Bronchial epithelial cell (primary cell): ENCODE measurements around the gene COX8C. TPM values are rescaled to one million over a fixed set of nuclear protein-coding genes. Genes with fewer than 3 reads are reported as not detected.
"Not testable (repeated sequence)": the region's sequence is repeated elsewhere in the genome, so short reads cannot be mapped to it uniquely, and the experiment has no call there.

ENCODE experiments used
- DNase-seq: peaks from one replicate; pipeline ENCODE4 v3.0.0-alpha.2; 2010; ENCODE audit warnings: low read depth
- FAIRE-seq: peaks from 2 replicates; lab custom pipeline; 2011; peaks lifted over from hg19 to GRCh38; lab: Jason Lieb, UNC
- H3K27me3 ChIP-seq: 2 replicates; pipeline ENCODE4 v1.5.1; 2011; ENCODE audit warnings: low read length; ENCODE audit not compliant: control insufficient read depth, insufficient read depth
- H3K36me3 ChIP-seq: 2 replicates; pipeline ENCODE4 v1.5.1; 2011; ENCODE audit warnings: low read length; ENCODE audit not compliant: control insufficient read depth, insufficient read depth
- H3K4me3 ChIP-seq: 2 replicates; pipeline ENCODE4 v1.5.1; 2011; ENCODE audit warnings: mild to moderate bottlenecking, low read depth, low read length, control low read depth
- total RNA-seq: library from RNA; depleted of rRNA; stranded (reverse); fragments of >200 nt; gene quantifications from 2 replicates; pipeline ENCODE4 v1.2.1, GENCODE V29; 2014
- TF ChIP-seq, protein P1 (sequence below): IDR thresholded peaks from 2 replicates; pipeline ENCODE4 v1.5.1; 2011; ENCODE audit warnings: mild to moderate bottlenecking, moderate library complexity, low read length, control low read depth, inconsistent platforms; ENCODE audit not compliant: insufficient read depth, severe bottlenecking

The COX8C gene
- total RNA-seq, 1 donor from 2014 or later = not detected

GRCh38 chr14:93381644-93382043 is 34.7 kb downstream of the COX8C start:
- no peak for FAIRE-seq
- no peak for DNase-seq
- TF ChIP-seq, protein P1, sequence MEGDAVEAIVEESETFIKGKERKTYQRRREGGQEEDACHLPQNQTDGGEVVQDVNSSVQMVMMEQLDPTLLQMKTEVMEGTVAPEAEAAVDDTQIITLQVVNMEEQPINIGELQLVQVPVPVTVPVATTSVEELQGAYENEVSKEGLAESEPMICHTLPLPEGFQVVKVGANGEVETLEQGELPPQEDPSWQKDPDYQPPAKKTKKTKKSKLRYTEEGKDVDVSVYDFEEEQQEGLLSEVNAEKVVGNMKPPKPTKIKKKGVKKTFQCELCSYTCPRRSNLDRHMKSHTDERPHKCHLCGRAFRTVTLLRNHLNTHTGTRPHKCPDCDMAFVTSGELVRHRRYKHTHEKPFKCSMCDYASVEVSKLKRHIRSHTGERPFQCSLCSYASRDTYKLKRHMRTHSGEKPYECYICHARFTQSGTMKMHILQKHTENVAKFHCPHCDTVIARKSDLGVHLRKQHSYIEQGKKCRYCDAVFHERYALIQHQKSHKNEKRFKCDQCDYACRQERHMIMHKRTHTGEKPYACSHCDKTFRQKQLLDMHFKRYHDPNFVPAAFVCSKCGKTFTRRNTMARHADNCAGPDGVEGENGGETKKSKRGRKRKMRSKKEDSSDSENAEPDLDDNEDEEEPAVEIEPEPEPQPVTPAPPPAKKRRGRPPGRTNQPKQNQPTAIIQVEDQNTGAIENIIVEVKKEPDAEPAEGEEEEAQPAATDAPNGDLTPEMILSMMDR = no peak

GRCh38 chr14:93384256-93384655 is 37.3 kb downstream of the COX8C start:
- not testable (repeated sequence) for FAIRE-seq, H3K36me3 ChIP-seq, H3K4me3 ChIP-seq, DNase-seq, H3K27me3 ChIP-seq

More at GRCh38 chr14:93381644-93382043, 34.7 kb downstream of the COX8C start:
- no peaks in the 10 kb centered on the region for H3K27me3 ChIP-seq
- H3K36me3 ChIP-seq = no peaks in the 10 kb centered on the region
- no peak overlapping the region for H3K4me3 ChIP-seq

- no peak for FAIRE-seq
- no peak overlapping the region for H3K4me3 ChIP-seq
- DNase-seq = no peak
- H3K27me3 ChIP-seq = no peaks in the 10 kb centered on the region
- H3K36me3 ChIP-seq = no peaks in the 10 kb centered on the region
- TF ChIP-seq, protein P1 = no peak
Measured at GRCh38 chr14:93395231-93395630, 48.2 kb downstream of the COX8C start.

- H3K4me3 ChIP-seq = no peak overlapping the region
Measured at GRCh38 chr14:93396456-93396855, 49.5 kb downstream of the COX8C start.

More at GRCh38 chr14:93396456-93396855, 49.5 kb downstream of the COX8C start:
- TF ChIP-seq, protein P1 = no peak
- FAIRE-seq = no peak
- Histone ChIP-seq H3K27me3 (no peaks in the 10 kb centered on the region), H3K36me3 (no peaks in the 10 kb centered on the region)
- peak; percentile 31 for DNase-seq

Other genes with a start within 250 kb of the COX8C start
- 24.7 and 39.8 TPM in 2 replicates for gene ITPK1, start 231.3 kb upstream of the COX8C start, total RNA-seq
- gene MOAP1, start 162.3 kb upstream of the COX8C start, total RNA-seq = 15.8 and 17.2 TPM in 2 replicates
- 11.3 and 14.7 TPM in 2 replicates for gene LYSET, start 161.9 kb upstream of the COX8C start, total RNA-seq
- gene GON7, start 140.1 kb upstream of the COX8C start, total RNA-seq = 11.6 and 14.5 TPM in 2 replicates
- 7.9 and 20.7 TPM in 2 replicates for gene UBR7, start 139.9 kb upstream of the COX8C start, total RNA-seq
- gene BTBD7, start 14.1 kb upstream of the COX8C start, total RNA-seq = 20.3 and 22.8 TPM in 2 replicates
- under 0.01 TPM in 2 replicates for gene UNC79, start 83.8 kb downstream of the COX8C start, total RNA-seq